SK-N-SH (cell line): ENCODE results near the gene ZNF384. TPM values are rescaled to one million over a fixed set of nuclear protein-coding genes. Genes with fewer than 3 reads are reported as not detected.

Experiments
- CTCF ChIA-PET: fragments of 300-600, 350-600 bp; formaldehyde crosslinking; extraction: SDS; loops from one replicate; lab custom pipeline; 2021; lab: Yijun Ruan, JAX
- POLR2A ChIA-PET: fragments of 350-600 bp; sonication (Branson Sonifier 250); formaldehyde crosslinking; extraction: SDS; loops from one replicate; lab custom pipeline; 2020; ENCODE audit warnings: antibody characterized with exemption, inconsistent platforms; lab: Yijun Ruan, JAX
- DNase-seq: peaks from one replicate; pipeline ENCODE4 v3.0.0; 2012
- H2AFZ ChIP-seq: fragments of 200-600 bp; sonication (generic); 2 replicates; pipeline ENCODE4 v1.8.1; 2016; ENCODE audit warnings: antibody characterized with exemption, mild to moderate bottlenecking, low read depth
- H3F3A ChIP-seq: fragments of 200-600 bp; sonication (generic); replicated peaks from 2 replicates; pipeline ENCODE3; 2016; ENCODE audit warnings: antibody characterized with exemption, mild to moderate bottlenecking; ENCODE audit not compliant: insufficient read depth
- H3K27ac ChIP-seq, 2 experiments: fragments of 200-500 bp in 1 of 2; fragments of 200-600 bp in 1 of 2; sonication (Bioruptor generic) in 1 of 2; sonication (generic), shearing (Covaris generic) in 1 of 2; 2 replicates each; pipeline versions ENCODE4 v1.5.1 to v1.6.1; 2014 to 2016; ENCODE audit warnings: low read depth in 2 of 2, inconsistent platforms in 1 of 2, low read length in 1 of 2, mild to moderate bottlenecking in 1 of 2, mixed read lengths in 1 of 2
- H3K27me3 ChIP-seq: fragments of 200-600 bp; sonication (generic), shearing (Covaris generic); 2 replicates; pipeline ENCODE4 v1.6.1; 2016; ENCODE audit warnings: mixed run types; ENCODE audit not compliant: insufficient read depth
- H3K36me3 ChIP-seq, 2 experiments: fragments of 200-500 bp in 1 of 2; fragments of 200-600 bp in 1 of 2; sonication (Bioruptor generic) in 1 of 2; sonication (generic) in 1 of 2; replicated peaks in 1 of 2; 2 replicates each; pipeline versions ENCODE3 to v1.5.1; 2014 to 2016; ENCODE audit warnings: low read length in 1 of 2, mild to moderate bottlenecking in 1 of 2; ENCODE audit not compliant: insufficient read depth in 2 of 2, control insufficient read depth in 1 of 2
- H3K4me1 ChIP-seq, 2 experiments: fragments of 200-500 bp in 1 of 2; fragments of 200-600 bp in 1 of 2; sonication (Bioruptor generic) in 1 of 2; sonication (generic), shearing (Covaris generic) in 1 of 2; 2 replicates each; pipeline versions ENCODE4 v1.5.1 to v1.6.1; 2014 to 2016; ENCODE audit warnings: low read depth in 1 of 2, low read length in 1 of 2, mixed run types in 1 of 2; ENCODE audit not compliant: insufficient read depth in 2 of 2, control insufficient read depth in 1 of 2
- H3K4me2 ChIP-seq: fragments of 200-600 bp; sonication (generic), shearing (Covaris generic); 2 replicates; pipeline ENCODE4 v1.6.1; 2017; ENCODE audit warnings: mixed run types
- H3K4me3 ChIP-seq, 2 experiments: fragments of 200-500 bp in 1 of 2; fragments of 200-600 bp in 1 of 2; sonication (Bioruptor generic) in 1 of 2; sonication (generic), shearing (Covaris generic) in 1 of 2; 2 replicates each; pipeline versions ENCODE4 v1.5.1 to v1.8.1; 2014 to 2016; ENCODE audit warnings: low read depth in 2 of 2, inconsistent platforms in 1 of 2, low read length in 1 of 2, mild to moderate bottlenecking in 1 of 2, mixed read lengths in 1 of 2, moderate library complexity in 1 of 2
- H3K79me2 ChIP-seq: fragments of 200-600 bp; sonication (generic); 2 replicates; pipeline ENCODE4 v1.8.1; 2017; ENCODE audit warnings: mild to moderate bottlenecking; ENCODE audit not compliant: insufficient read depth
- H3K9ac ChIP-seq: fragments of 200-600 bp; sonication (generic); 2 replicates; pipeline ENCODE4 v1.6.1; 2017; ENCODE audit warnings: mixed run types
- H3K9me2 ChIP-seq: fragments of 200-600 bp; sonication (generic); 2 replicates; pipeline ENCODE4 v1.6.1; 2017; ENCODE audit warnings: mixed run types
- H3K9me3 ChIP-seq: fragments of 200-600 bp; sonication (generic); 2 replicates; pipeline ENCODE4 v1.6.1; 2017; ENCODE audit warnings: mixed run types, mild to moderate bottlenecking, moderate library complexity
- H4K20me1 ChIP-seq: fragments of 200-600 bp; sonication (generic); 2 replicates; pipeline ENCODE4 v1.6.1; 2017; ENCODE audit warnings: mild to moderate bottlenecking, mixed run types; ENCODE audit not compliant: insufficient read depth
- CHD2 ChIP-seq: fragments of 150-350 bp; IDR thresholded peaks from 2 replicates; pipeline ENCODE4 v1.6.1; 2018; ENCODE audit warnings: low read length; ENCODE audit not compliant: partially characterized antibody
- EP300 ChIP-seq, 2 experiments: IDR thresholded peaks; 2 replicates each; pipeline versions ENCODE4 v1.4.0 to v1.6.1; 2012; ENCODE audit warnings: borderline replicate concordance in 1 of 2, low read depth in 1 of 2, low read length in 1 of 2
- EZH2phosphoT487 ChIP-seq: fragments of 200-600 bp; sonication (generic); IDR thresholded peaks from 2 replicates; pipeline ENCODE4 v1.6.1; 2017; ENCODE audit warnings: low read depth, mixed run types, mild to moderate bottlenecking, antibody characterized with exemption, moderate library complexity, borderline replicate concordance
- FOXJ3 ChIP-seq: sonication (generic); formaldehyde crosslinking; IDR thresholded peaks from 2 replicates; pipeline ENCODE4 v1.5.1; 2020; ENCODE audit warnings: mild to moderate bottlenecking, missing genetic modification reagents
- FOXM1 ChIP-seq: IDR thresholded peaks from 2 replicates; pipeline ENCODE4 v1.4.0; 2012; ENCODE audit warnings: low read depth, mild to moderate bottlenecking
- GATA2 ChIP-seq: sonication (generic); formaldehyde crosslinking; IDR thresholded peaks from 2 replicates; pipeline ENCODE4 v1.5.0; 2020; ENCODE audit warnings: mild to moderate bottlenecking, missing genetic modification reagents
- JUND ChIP-seq: IDR thresholded peaks from 2 replicates; pipeline ENCODE4 v1.4.0; 2012
- MAX ChIP-seq: IDR thresholded peaks from 2 replicates; pipeline ENCODE4 v1.4.0; 2012; ENCODE audit warnings: low read depth
- MEF2A ChIP-seq: IDR thresholded peaks from 2 replicates; pipeline ENCODE4 v1.4.0; 2012; ENCODE audit warnings: low read depth, borderline replicate concordance
- MXI1 ChIP-seq: IDR thresholded peaks from 2 replicates; pipeline ENCODE4 v1.6.1; 2012; ENCODE audit warnings: mild to moderate bottlenecking, low read depth, low read length, improper control_type of control experiment
- NFIC ChIP-seq: IDR thresholded peaks from 2 replicates; pipeline ENCODE4 v1.4.0; 2012; ENCODE audit warnings: borderline replicate concordance
- RAD21 ChIP-seq: IDR thresholded peaks from 2 replicates; pipeline ENCODE4 v1.6.1; 2012; ENCODE audit warnings: mild to moderate bottlenecking, low read length
- RCOR1 ChIP-seq: fragments of 150-350 bp; IDR thresholded peaks from 2 replicates; pipeline ENCODE4 v1.6.1; 2017; ENCODE audit warnings: antibody characterized with exemption, low read length
- REST ChIP-seq: IDR thresholded peaks from 2 replicates; pipeline ENCODE4 v1.6.1; 2012; ENCODE audit warnings: mild to moderate bottlenecking, low read depth, low read length, moderate library complexity
- RFX5 ChIP-seq: IDR thresholded peaks from 2 replicates; pipeline ENCODE4 v1.6.1; 2012; ENCODE audit warnings: mild to moderate bottlenecking, improper control_type of control experiment, low read length
- RXRA ChIP-seq: IDR thresholded peaks from 2 replicates; pipeline ENCODE4 v1.4.0; 2012; ENCODE audit warnings: low read depth, mild to moderate bottlenecking, borderline replicate concordance
- TAF1 ChIP-seq: IDR thresholded peaks from 2 replicates; pipeline ENCODE4 v1.6.1; 2012; ENCODE audit warnings: low read depth, mild to moderate bottlenecking, low read length, moderate library complexity, borderline replicate concordance
- TCF12 ChIP-seq: IDR thresholded peaks from 2 replicates; pipeline ENCODE4 v1.4.0; 2012
- USF1 ChIP-seq: IDR thresholded peaks from 2 replicates; pipeline ENCODE4 v1.4.0; 2012; ENCODE audit warnings: low read depth, borderline replicate concordance
- USF2 ChIP-seq: fragments of 150-350 bp; IDR thresholded peaks from 2 replicates; pipeline ENCODE4 v1.6.1; 2017; ENCODE audit warnings: antibody characterized with exemption, low read length, low read depth, borderline replicate concordance
- WGBS: methylation state at CpG from one replicate; pipeline ENCODE4 v1.1.6; 2017; ENCODE audit warnings: low lambda C conversion rate; 5-methylcytosine and 5-hydroxymethylcytosine counted together
- polyA plus RNA-seq, 3 experiments: library from polyadenylated mRNA; depleted of rRNA; stranded (reverse); fragments of >200 nt; gene quantifications; 2 replicates each; pipeline ENCODE4 v1.2.3, GENCODE V29; 2012

Gene ZNF384
- polyA plus RNA-seq, 1 of the 3 experiments (the other 2 are of a cell fraction) = 64.9 TPM

- no peak for TF ChIP-seq REST
- no peak for TF ChIP-seq EZH2phosphoT487
- TF ChIP-seq FOXM1 = no peak
- TF ChIP-seq, all 33 proteins: peak for 0
Measured at GRCh38 chr12:6664902-6665301, 24.3 kb downstream of the ZNF384 start (continued).

- Histone ChIP-seq H3K4me1 (peaks cover 4% of the 10 kb centered on the region in 2 experiments; a peak in 3 of 4 replicates), H3K9ac (peak within 1 kb of the TSS; percentile 85), H3K27ac (peak within 1 kb of the TSS; percentile 73 to 79), H3K36me3 (peaks cover 9 to 24% of the 10 kb centered on the region in 2 experiments), H3K79me2 (peaks cover 45% of the 10 kb centered on the region), H3K4me2 (peak within 1 kb of the TSS; percentile 79), H3K27me3 (no peaks in the 10 kb centered on the region), H3K9me2 (no peaks in the 10 kb centered on the region), H3F3A (peaks cover 26% of the 10 kb centered on the region), H3K9me3 (no peaks in the 10 kb centered on the region), H2AFZ (peak within 1 kb of the TSS; percentile 96), H4K20me1 (no peaks in the 10 kb centered on the region), H3K4me3 (peak within 1 kb of the TSS; percentile 74 to 93)
- ChIA-PET CTCF (interaction anchor here (0.9 to 2.0 kb wide), 5 partner anchors 19 to 173 kb away, joined by 3 to 12 read pairs (median 4); partner anchors contain the start of gene ZNF384), POLR2A (interaction anchor here (3.8 kb wide), 1 partner anchor 26 kb away, joined by 16 read pairs; the partner anchor contains the start of gene ZNF384)
- 3% methylated on average over 36 of the region's 37 CpGs for WGBS
- peak; percentile 93 for DNase-seq
- TF ChIP-seq JUND = 0 out of 2 replicates have a peak, but pooled peaks have one; percentile 25
- no peak for TF ChIP-seq USF1
- TF ChIP-seq EP300 (IDR thresholded peaks at IDR 0.05; ENCODE audit: borderline replicate concordance in 1 of 2, low read depth in 1 of 2, low read length in 1 of 2) = no peak; a peak in 1 of 4 replicates
- no peak for TF ChIP-seq GATA2 (CRISPR knock-in tag)
- TF ChIP-seq NFIC = no peak
- TF ChIP-seq CHD2 = peak; percentile 92
- peak; percentile 93 for TF ChIP-seq MAX
- peak; percentile 68; the same call in 1 of the 2 replicates for TF ChIP-seq TAF1
- peak; percentile 67; the same call in 1 of the 2 replicates for TF ChIP-seq RCOR1
- 0 out of 2 replicates have a peak, but pooled peaks have one; percentile 37 for TF ChIP-seq TCF12
- TF ChIP-seq MXI1 = peak; percentile 85; the same call in 1 of the 2 replicates
- TF ChIP-seq MEF2A = no peak
- TF ChIP-seq RAD21 = no peak
- TF ChIP-seq RXRA = no peak
- TF ChIP-seq USF2 = no peak
- no peak for TF ChIP-seq FOXJ3 (CRISPR knock-in tag)
- TF ChIP-seq EZH2phosphoT487 = no peak
- TF ChIP-seq REST = peak; percentile 14; the same call in 1 of the 2 replicates
- peak; percentile 69 for TF ChIP-seq RFX5
Measured at GRCh38 chr12:6662906-6663742, 26.1 kb downstream of the ZNF384 start, which contains the start of gene ING4. ING4 (minus strand) TSS chr12:6663119; CDS start chr12:6663101, 18 bp downstream.
